Activated CD8-positive, alpha-beta T cell treated with anti-CD3 and anti-CD28 coated beads for 36 hours (primary cell): ENCODE measurements around the gene RNF220. TPM values are rescaled to one million over a fixed set of nuclear protein-coding genes. Genes with fewer than 3 reads are reported as not detected.

Source experiments
- ATAC-seq: fragments of 200-7000 bp; cut with Tn5 transposase; one replicate; pipeline ENCODE4 v1.10.0; 2021; ENCODE audit warnings: mild to moderate bottlenecking, moderate library complexity
- CTCF ChIA-PET: fragments of 350-600 bp; sonication (Branson Sonifier 250); formaldehyde crosslinking; loops from one replicate; lab custom pipeline; 2021; ENCODE audit warnings: antibody characterized with exemption; lab: Charles Lee
- POLR2A ChIA-PET: fragments of 350-600 bp; sonication (Branson Sonifier 250); formaldehyde crosslinking; loops from one replicate; lab custom pipeline; 2021; ENCODE audit warnings: antibody characterized with exemption; lab: Charles Lee
- DNase-seq: peaks from one replicate; pipeline ENCODE4 v3.0.0-alpha.2; 2020
- H3K27ac Mint-ChIP-seq: one replicate; pipeline ENCODE4 v1.8.0; 2021; ENCODE audit warnings: mild to moderate bottlenecking, mixed read lengths
- H3K27me3 Mint-ChIP-seq: one replicate; pipeline ENCODE4 v1.8.0; 2021; ENCODE audit warnings: mixed read lengths
- H3K36me3 Mint-ChIP-seq: one replicate; pipeline ENCODE4 v1.8.0; 2021; ENCODE audit warnings: low read depth, mixed read lengths
- H3K4me1 Mint-ChIP-seq: one replicate; pipeline ENCODE4 v1.8.0; 2021; ENCODE audit warnings: low read depth, mixed read lengths
- H3K4me3 Mint-ChIP-seq: one replicate; pipeline ENCODE4 v1.8.0; 2021; ENCODE audit warnings: mild to moderate bottlenecking, moderate library complexity, mixed read lengths
- H3K9me3 Mint-ChIP-seq: one replicate; pipeline ENCODE4 v1.8.0; 2021; ENCODE audit warnings: mixed read lengths
- intact Hi-C: fragments of 100-400 bp; cut with micrococcal nuclease; formaldehyde crosslinking; loops from one replicate; pipeline ENCODE4 v1.10.0; 2022
- total RNA-seq, 2 experiments: library from RNA; stranded (reverse); gene quantifications; one replicate each; pipeline ENCODE4 v1.2.3, GENCODE V29; 2021
- TF ChIP-seq, protein P1 (sequence below): fragments of 200-600 bp; IDR thresholded peaks from one replicate; pipeline ENCODE4 v1.8.0; 2022; ENCODE audit warnings: antibody characterized with exemption, mild to moderate bottlenecking

The RNF220 gene
- total RNA-seq, 2 experiments from 2014 or later = 71.9 to 79.1 TPM

DNA sequence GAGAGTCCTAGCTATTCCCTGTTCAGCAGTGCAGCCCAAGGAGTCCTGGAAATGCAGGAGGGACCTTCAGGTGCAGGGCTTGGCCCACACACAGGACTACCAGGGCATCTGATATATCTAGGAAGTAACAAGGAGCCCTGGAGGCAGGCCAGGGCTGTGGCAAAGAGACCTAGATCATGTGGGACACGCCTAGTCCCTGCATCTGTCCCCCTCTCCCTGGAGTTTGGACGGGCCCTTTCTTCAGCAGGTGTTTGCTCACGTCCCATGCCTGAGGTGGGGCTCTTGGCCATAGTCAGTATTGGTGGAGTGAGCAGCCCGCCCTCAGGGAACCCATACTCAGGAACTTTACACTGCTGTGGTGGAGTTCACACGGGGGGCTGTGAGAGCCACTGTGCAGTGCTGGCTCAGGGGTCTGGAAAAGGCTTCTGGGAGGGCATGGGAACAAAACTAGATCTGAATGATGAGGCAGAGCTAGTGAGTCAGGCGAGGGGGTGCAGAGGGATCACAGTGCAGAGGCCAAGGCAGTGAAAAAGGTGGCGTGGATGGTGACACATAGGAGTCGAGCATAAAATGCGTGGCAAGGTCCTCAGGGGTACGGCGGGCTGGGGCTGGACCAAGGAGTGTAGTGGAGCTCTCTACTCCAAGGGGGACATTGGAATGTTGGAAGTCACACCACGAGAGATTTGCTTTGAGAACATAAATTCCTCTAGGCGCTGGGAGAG, 243.6 kb downstream of the RNF220 start:
- intact Hi-C loops = no loop called here
- Mint-ChIP-seq H3K27me3 (no peaks in the 10 kb centered on the region), H3K27ac (peak overlapping the region; percentile 21), H3K36me3 (peaks cover 19% of the 10 kb centered on the region), H3K4me3 (no peak overlapping the region), H3K4me1 (no peaks in the 10 kb centered on the region), H3K9me3 (no peaks in the 10 kb centered on the region)
- POLR2A ChIA-PET = interaction anchor here (1.5 to 3.5 kb wide), 3 partner anchors 11 to 26 kb away, joined by 3 to 17 read pairs (median 16); partner anchors contain the start of genes ARMH1 and TMEM53
- CTCF ChIA-PET = interaction anchor here (0.8 to 5.2 kb wide), 5 partner anchors 13 to 271 kb away, joined by 3 to 156 read pairs (median 9); no protein-coding TSS in a partner anchor
- ATAC-seq = no peak
- TF ChIP-seq, protein P1, sequence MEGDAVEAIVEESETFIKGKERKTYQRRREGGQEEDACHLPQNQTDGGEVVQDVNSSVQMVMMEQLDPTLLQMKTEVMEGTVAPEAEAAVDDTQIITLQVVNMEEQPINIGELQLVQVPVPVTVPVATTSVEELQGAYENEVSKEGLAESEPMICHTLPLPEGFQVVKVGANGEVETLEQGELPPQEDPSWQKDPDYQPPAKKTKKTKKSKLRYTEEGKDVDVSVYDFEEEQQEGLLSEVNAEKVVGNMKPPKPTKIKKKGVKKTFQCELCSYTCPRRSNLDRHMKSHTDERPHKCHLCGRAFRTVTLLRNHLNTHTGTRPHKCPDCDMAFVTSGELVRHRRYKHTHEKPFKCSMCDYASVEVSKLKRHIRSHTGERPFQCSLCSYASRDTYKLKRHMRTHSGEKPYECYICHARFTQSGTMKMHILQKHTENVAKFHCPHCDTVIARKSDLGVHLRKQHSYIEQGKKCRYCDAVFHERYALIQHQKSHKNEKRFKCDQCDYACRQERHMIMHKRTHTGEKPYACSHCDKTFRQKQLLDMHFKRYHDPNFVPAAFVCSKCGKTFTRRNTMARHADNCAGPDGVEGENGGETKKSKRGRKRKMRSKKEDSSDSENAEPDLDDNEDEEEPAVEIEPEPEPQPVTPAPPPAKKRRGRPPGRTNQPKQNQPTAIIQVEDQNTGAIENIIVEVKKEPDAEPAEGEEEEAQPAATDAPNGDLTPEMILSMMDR = no peak
- DNase-seq = no peak

DNA sequence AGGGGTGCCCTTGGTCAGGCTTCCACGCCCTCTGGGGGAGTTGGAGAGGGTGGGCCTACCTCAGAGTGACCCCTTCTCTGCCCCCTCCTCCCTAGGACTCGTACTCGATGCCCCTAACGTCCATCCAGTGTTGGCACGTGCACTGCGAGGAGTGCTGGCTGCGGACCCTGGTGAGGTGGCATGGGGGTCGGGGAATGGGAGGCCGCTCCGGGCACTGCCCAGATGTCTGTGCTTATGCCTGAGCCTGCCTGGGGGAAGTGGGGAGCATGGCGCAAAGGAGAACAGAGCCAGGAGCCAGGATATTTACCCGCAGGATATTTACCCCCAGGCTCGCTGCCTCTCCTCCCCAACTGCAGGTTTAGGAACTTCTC, 244.7 kb downstream of the RNF220 start:
- Mint-ChIP-seq H3K4me1 (no peaks in the 10 kb centered on the region), H3K27me3 (no peaks in the 10 kb centered on the region), H3K9me3 (no peaks in the 10 kb centered on the region), H3K36me3 (peaks cover 10% of the 10 kb centered on the region), H3K4me3 (no peak overlapping the region), H3K27ac (no peak overlapping the region)
- ChIA-PET CTCF (interaction anchor here (0.8 to 5.2 kb wide), 2 partner anchors 14 to 49 kb away, joined by 3 to 156 read pairs; no protein-coding TSS in a partner anchor), POLR2A (interaction anchor here (1.5 kb wide), 1 partner anchor 25 kb away, joined by 3 read pairs; the partner anchor contains the start of genes ARMH1 and TMEM53)
- intact Hi-C loops = no loop called here
- ATAC-seq = no peak
- no peak for DNase-seq
- TF ChIP-seq, protein P1 = no peak

DNA sequence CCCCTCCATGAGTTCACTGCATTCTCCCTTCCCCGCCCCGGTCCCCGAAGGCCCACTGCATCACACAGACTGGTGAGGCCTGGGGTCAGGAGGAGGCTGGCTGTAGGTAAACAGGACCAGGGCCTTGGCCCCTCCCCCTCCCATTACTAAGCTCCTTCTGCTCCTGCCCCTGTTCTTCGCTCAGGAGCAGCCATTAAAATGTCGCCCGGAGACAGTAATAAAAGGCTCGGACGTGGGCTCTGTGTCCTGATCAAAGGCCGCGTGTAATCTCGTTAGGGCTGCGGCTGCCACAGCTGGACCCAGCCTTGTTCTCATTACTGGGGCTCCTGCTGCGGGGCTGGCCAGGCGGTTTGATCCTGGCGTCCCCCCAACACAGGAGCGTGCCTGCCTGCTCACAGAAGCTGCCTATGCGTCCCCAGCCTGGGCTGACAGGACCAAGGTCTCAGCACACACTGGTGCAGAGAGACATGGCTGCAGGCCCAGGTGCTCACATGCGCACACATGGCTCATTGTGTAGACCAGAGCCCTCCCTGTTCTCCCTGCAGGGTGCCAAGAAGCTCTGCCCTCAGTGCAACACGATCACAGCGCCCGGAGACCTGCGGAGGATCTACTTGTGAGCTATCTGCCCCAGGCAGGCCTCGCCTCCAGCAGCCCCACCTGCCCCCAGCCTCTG, 245.2 kb downstream of the RNF220 start:
- H3K4me3 Mint-ChIP-seq = no peak overlapping the region
- intact Hi-C loops = no loop called here
- ChIA-PET POLR2A (interaction anchor here (1.6 to 3.7 kb wide), 2 partner anchors 19 to 71 kb away, joined by 3 to 21 read pairs; no protein-coding TSS in a partner anchor), CTCF (interaction anchor here (0.8 to 5.2 kb wide), 6 partner anchors 14 to 79 kb away, joined by 3 to 156 read pairs (median 64); partner anchors contain the start of genes ARMH1 and TMEM53)
- H3K27ac Mint-ChIP-seq = no peak overlapping the region
- no peaks in the 10 kb centered on the region for H3K27me3 Mint-ChIP-seq
- H3K4me1 Mint-ChIP-seq = no peaks in the 10 kb centered on the region
- DNase-seq = no peak
- no peak for ATAC-seq
- no peaks in the 10 kb centered on the region for H3K9me3 Mint-ChIP-seq
- H3K36me3 Mint-ChIP-seq = peaks cover 9% of the 10 kb centered on the region
- TF ChIP-seq, protein P1 = no peak

DNA sequence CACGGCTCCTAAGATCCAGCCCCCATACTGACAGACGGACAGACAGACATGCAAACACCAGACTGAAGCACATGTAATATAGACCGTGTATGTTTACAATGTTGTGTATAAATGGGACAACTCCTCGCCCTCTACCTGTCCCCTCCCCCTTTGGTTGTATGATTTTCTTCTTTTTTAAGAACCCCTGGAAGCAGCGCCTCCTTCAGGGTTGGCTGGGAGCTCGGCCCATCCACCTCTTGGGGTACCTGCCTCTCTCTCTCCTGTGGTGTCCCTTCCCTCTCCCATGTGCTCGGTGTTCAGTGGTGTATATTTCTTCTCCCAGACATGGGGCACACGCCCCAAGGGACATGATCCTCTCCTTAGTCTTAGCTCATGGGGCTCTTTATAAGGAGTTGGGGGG, 246.0 kb downstream of the RNF220 start:
- intact Hi-C loops = no loop called here
- ATAC-seq (no peak), DNase-seq (no peak)
- no peak overlapping the region for H3K27ac Mint-ChIP-seq
- ChIA-PET POLR2A (interaction anchor here (1.1 to 3.7 kb wide), 5 partner anchors 11 to 70 kb away, joined by 3 to 22 read pairs (median 6); no protein-coding TSS in a partner anchor), CTCF (interaction anchor here (0.8 to 5.2 kb wide), 11 partner anchors 9 to 434 kb away, joined by 3 to 156 read pairs (median 12); partner anchors contain the start of genes ARMH1 and TMEM53)
- H3K36me3 Mint-ChIP-seq = peaks cover 7% of the 10 kb centered on the region
- H3K4me1 Mint-ChIP-seq = no peaks in the 10 kb centered on the region
- no peak overlapping the region for H3K4me3 Mint-ChIP-seq
- no peaks in the 10 kb centered on the region for H3K9me3 Mint-ChIP-seq
- TF ChIP-seq, protein P1 = no peak
- no peaks in the 10 kb centered on the region for H3K27me3 Mint-ChIP-seq
